AG09309 (cell line): ENCODE data around the gene ITGB5.

Experiments used
- DNase-seq: peaks from one replicate; pipeline ENCODE4 v3.0.0-alpha.2; 2010; ENCODE audit warnings: low read depth
- H3K4me3 ChIP-seq: 2 replicates; pipeline ENCODE4 v1.5.1; 2011; ENCODE audit warnings: mild to moderate bottlenecking, low read depth, low read length, moderate library complexity; ENCODE audit not compliant: control insufficient read depth
- TF ChIP-seq, protein P1 (sequence below): IDR thresholded peaks from 2 replicates; pipeline ENCODE4 v1.5.1; 2011; ENCODE audit warnings: mild to moderate bottlenecking, low read depth, low read length, inconsistent platforms; ENCODE audit not compliant: insufficient read depth, control insufficient read depth; ENCODE audit errors: missing control alignments

ITGB5 gene

DNA sequence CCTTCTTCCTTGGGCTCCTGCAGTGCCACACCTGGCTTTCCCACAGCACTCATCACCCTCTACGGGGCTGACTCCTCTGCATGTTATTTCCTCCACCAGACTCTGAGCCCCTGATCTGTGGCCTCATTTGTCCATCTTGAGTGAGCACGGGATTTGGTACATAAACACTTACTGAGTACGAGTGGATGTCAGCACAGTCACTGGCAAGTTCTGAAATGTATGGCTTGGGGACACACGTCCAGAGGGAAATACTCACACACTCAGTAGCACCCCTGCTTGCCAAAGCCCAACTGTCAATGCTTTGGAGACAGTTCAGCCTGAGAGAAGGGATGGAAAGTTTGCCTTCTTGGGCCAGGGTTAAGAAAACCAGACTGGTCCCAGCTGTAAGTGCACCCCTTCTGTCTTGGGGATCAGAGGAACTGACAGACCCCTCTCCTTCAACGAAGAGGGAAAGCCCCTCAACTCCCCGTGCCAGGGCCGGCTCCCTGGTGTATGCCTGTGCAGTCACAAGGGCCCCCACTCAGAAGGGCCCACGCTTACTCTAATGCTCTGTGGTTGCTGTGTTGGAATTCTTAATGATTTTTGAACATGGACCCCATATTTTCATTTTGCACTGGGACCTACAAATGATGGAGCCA is 85.0 kb downstream of the ITGB5 start:
- H3K4me3 ChIP-seq, result no peak overlapping the region
- no peak for DNase-seq
- TF ChIP-seq, protein P1, sequence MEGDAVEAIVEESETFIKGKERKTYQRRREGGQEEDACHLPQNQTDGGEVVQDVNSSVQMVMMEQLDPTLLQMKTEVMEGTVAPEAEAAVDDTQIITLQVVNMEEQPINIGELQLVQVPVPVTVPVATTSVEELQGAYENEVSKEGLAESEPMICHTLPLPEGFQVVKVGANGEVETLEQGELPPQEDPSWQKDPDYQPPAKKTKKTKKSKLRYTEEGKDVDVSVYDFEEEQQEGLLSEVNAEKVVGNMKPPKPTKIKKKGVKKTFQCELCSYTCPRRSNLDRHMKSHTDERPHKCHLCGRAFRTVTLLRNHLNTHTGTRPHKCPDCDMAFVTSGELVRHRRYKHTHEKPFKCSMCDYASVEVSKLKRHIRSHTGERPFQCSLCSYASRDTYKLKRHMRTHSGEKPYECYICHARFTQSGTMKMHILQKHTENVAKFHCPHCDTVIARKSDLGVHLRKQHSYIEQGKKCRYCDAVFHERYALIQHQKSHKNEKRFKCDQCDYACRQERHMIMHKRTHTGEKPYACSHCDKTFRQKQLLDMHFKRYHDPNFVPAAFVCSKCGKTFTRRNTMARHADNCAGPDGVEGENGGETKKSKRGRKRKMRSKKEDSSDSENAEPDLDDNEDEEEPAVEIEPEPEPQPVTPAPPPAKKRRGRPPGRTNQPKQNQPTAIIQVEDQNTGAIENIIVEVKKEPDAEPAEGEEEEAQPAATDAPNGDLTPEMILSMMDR, result no peak

DNA sequence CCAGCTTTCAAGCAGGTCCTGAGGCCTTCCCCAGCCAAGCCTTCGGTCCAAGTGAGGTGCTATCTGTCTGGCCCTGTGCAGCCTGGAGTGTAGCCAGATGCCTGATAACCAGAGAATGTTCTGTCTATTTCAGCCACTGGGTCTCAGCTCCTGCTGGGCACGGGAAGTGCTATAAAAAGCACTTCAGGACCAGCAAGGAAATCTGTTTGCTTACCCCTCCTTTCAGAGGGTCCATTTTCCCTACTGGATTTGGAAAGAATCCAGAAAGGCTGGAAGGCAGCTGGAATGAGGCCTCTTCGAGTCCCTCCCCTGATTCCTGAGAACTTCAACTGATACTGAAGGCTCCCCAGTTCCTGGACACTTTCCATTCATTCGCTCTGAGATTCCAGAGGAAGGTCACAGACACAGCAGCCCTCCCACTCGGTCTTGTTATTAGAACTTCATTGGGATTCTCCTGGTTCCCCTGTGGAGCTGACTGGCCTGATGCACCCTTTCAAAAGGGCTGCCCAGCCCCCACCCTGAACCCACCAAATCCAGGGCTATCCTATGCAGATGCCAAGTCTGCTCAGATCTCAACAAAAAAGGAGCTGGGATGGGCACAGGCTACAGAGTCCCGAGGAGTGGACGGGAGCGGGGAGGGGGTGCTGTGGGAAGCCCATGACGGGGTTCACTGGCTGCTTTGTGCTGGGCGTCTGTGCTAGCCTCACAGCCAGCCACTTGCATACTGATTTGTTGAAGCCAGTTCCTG is 86.5 kb downstream of the ITGB5 start:
- TF ChIP-seq, protein P1, result no peak
- H3K4me3 ChIP-seq, result no peak overlapping the region
- no peak for DNase-seq

DNA sequence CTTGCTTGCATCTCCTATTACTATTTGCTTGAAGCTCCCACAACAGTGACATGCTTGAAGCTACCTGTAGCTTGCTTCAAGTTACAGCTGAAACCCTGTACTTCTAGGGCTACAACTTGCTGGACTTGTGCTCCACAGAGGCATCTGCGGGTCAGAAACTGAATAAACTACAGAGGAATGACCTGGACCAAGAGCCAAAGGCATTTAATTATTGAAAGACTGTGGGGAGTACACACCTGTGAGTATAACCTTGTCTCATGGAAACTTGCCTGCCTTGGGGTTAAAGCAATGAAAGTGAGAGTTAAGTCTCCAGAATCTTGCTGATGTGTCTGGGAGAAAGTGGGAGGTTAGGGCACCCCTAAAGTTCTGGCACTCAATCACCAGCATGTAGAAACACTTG is 87.1 kb downstream of the ITGB5 start:
- DNase-seq, result no peak
- no peak overlapping the region for H3K4me3 ChIP-seq
- TF ChIP-seq, protein P1, result no peak

DNA sequence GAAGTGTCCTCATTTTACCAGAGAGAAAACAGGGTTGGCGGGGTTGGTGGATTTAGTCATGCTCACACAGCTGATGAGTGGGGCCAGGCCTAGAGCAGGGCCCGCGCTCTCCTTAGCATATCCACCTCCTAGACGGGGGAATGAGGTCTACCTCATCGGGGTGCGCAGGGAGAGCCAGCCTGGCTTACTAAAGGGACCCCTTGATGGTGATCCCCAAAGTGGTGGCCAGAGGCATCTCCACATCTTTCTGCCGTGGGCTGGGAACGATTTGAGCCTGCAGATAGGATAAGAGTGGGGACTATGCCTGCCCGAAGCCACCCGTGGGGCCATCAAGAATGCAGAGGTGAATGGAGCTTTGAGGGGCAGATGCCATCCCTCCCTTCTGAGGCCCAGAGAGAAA is 87.5 kb downstream of the ITGB5 start:
- TF ChIP-seq, protein P1, result no peak
- no peak overlapping the region for H3K4me3 ChIP-seq
- DNase-seq, result no peak

DNA sequence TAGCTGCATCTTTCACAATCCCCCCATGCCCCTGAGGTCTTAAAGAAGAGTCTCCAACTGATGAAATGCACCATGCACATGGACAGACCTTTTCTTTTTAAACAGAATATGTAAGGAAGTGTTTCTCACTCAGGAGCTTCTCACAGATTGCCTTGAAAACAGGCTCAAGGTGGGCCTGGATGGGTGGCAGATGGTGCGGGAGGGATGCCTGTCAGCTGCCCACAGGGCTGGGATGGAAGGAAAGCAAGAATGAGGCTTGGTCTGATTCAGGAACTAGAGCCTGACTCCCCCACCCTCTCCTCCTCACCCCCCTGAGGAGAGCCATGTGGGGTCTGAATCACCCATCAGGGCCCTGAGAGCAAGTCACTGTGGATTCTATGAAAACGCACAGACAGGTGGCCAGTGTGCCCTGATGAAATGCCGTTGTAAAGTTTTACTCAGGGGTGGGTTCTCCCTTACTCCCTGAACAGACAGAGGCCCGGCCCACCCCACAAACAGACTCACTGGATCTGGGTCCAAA is 89.7 kb downstream of the ITGB5 start:
- no peak for DNase-seq
- no peak overlapping the region for H3K4me3 ChIP-seq
- TF ChIP-seq, protein P1, result no peak

DNA sequence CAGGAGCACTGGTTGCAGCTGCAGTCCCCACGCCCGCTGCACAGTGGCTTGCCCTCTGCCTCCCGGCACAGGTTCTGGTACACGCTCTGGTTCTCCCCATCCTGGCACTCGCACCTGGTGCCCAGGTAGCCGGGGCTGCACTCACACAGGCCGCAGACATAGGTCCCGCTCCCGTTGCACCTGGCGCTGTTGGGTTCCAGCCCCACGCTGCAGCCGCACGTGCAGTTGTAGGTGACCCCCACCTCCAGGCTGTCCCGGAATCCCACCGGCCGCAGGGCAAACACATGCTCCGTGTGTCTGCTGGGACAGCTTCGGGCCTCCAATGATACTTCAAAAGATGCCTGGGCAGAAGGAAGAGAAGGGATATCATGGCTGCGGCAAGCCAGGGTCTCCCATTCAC is 90.7 kb downstream of the ITGB5 start:
- H3K4me3 ChIP-seq, result no peak overlapping the region
- TF ChIP-seq, protein P1, result no peak
- no peak for DNase-seq
